Esophagus muscularis mucosa (tissue), 4 donors: Measurements from ENCODE around the gene RNF40. TPM values are rescaled to one million over a fixed set of nuclear protein-coding genes. Genes with fewer than 3 reads are reported as not detected.

Experiments used
- DNase-seq: peaks from one replicate; pipeline ENCODE4 v3.0.0-alpha.2; 2017; ENCODE audit errors: extremely low spot score
- H3K27ac ChIP-seq, 4 donors: fragments of 200-600 bp; sonication (generic); replicated peaks in 1 of 4; 1 replicate in 3 of 4; 2 replicates in 1 of 4; pipeline ENCODE4 v1.5.1; 2016 to 2019; ENCODE audit warnings: mild to moderate bottlenecking in 1 of 4
- H3K27me3 ChIP-seq, 4 donors: fragments of 200-600 bp; sonication (generic); one replicate each; pipeline versions ENCODE4 v1.5.1 to v1.6.0; 2016 to 2019
- H3K36me3 ChIP-seq, 4 donors: fragments of 200-600 bp; sonication (generic); one replicate each; pipeline ENCODE4 v1.5.1; 2016 to 2019
- H3K4me1 ChIP-seq, 4 donors: fragments of 200-600 bp; sonication (generic); one replicate each; pipeline ENCODE4 v1.5.1; 2016 to 2019
- H3K4me3 ChIP-seq, 4 donors: fragments of 200-600 bp; sonication (generic); 1 replicate in 2 of 4; 2 replicates in 2 of 4; pipeline ENCODE4 v1.5.1; 2016 to 2019; ENCODE audit warnings: mild to moderate bottlenecking in 4 of 4, moderate library complexity in 1 of 4
- H3K9me3 ChIP-seq, 4 donors: fragments of 200-600 bp; sonication (generic); 1 replicate in 3 of 4; 2 replicates in 1 of 4; pipeline ENCODE4 v1.5.1; 2016 to 2019
- CTCF ChIP-seq, 3 experiments: fragments of 200-600 bp in 2 of 3; fragments of 450-650 bp in 1 of 3; sonication (generic) in 2 of 3; IDR thresholded peaks; one replicate each; pipeline ENCODE4 v1.5.1; 2017 to 2019; ENCODE audit warnings: antibody characterized with exemption in 3 of 3, mild to moderate bottlenecking in 2 of 3, moderate library complexity in 1 of 3
- EP300 ChIP-seq: sonication (generic); formaldehyde crosslinking; IDR thresholded peaks from one replicate; pipeline ENCODE4 v1.6.1; 2017; ENCODE audit warnings: antibody characterized with exemption
- POLR2A ChIP-seq: fragments of 450-650 bp; IDR thresholded peaks from one replicate; pipeline ENCODE4 v1.6.1; 2017; ENCODE audit warnings: antibody characterized with exemption, moderate library complexity, mild to moderate bottlenecking, low read depth
- POLR2AphosphoS5 ChIP-seq, 2 donors: sonication (generic); formaldehyde crosslinking; IDR thresholded peaks; one replicate each; pipeline ENCODE4 v1.6.1; 2017; ENCODE audit warnings: antibody characterized with exemption in 2 of 2
- WGBS: methylation state at CpG from one replicate; pipeline ENCODE4 v1.1.5; 2018; 5-methylcytosine and 5-hydroxymethylcytosine counted together
- intact Hi-C: fragments of 100-400 bp; cut with DNase I; formaldehyde crosslinking; loops from one replicate; pipeline ENCODE4 v1.15.1; 2023
- total RNA-seq, 4 donors: library from RNA; depleted of rRNA; stranded (reverse); fragments of >200 nt; gene quantifications; one replicate each; pipeline versions ENCODE4 v1.1.0 to v1.2.1, GENCODE V29; 2016

Gene RNF40
- 10 to 100 TPM; 61.9 to 86.9 (median 67.0) TPM for total RNA-seq

DNA sequence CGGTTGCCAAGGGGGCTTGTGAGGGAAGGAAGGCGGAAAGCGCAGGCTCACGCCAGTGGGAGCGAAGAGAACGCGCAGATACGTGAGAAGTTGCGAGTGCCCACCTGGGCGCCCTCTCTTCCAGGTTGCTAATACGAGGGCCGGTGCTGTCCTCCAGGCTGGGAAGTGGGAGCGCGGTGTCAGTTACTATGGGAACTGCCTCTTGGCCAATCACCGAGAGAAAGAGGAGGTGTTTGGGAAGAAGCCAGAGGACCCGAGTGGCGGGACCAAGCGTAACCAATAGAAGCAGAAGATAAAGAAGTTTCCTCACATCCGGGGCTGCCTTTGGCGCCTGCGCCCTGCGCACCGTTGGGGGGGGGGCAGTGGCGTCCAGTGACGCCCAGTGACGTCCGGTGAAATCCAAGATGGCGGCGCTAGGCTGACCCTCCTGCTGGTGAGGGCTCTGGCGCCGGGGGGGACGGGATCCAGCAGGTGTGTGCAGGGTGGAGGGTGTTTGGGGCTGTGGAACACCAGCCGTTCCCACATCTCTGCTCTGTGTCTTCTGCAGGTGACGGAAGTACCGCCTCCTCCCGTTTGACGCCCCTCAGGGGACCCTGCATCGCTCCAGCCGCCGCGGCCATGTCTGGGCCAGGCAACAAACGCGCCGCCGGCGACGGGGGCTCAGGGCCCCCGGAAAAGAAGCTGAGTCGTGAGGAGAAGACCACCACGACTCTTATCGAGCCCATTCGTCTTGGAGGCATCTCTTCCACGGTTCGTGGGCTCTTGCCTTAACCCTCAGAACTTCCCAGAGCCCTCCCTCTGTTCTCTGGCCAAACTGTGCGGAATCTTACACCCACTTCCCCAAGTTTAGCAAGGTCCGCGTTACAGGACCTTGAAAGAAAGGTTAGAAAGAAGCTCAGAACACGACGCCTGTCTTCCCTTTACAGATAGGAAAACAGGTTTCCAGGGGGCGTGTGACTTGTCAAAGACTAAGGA lies at the start of gene RNF40, which contains the start of gene CFAP119:
Gene RNF40, plus strand, starts transcription at position 395 of the 975 bp plus-strand sequence. Its CDS starts 224 bp downstream, at position 619.
Gene CFAP119, minus strand, starts transcription at position 135 of the 975 bp plus-strand sequence. CDS start 314 bp downstream, outside the sequence.
- DNase-seq = peak; percentile 99
- intact Hi-C loops = no loop called here
- WGBS = under 1% methylated on average over 40 of the region's 60 CpGs

DNA sequence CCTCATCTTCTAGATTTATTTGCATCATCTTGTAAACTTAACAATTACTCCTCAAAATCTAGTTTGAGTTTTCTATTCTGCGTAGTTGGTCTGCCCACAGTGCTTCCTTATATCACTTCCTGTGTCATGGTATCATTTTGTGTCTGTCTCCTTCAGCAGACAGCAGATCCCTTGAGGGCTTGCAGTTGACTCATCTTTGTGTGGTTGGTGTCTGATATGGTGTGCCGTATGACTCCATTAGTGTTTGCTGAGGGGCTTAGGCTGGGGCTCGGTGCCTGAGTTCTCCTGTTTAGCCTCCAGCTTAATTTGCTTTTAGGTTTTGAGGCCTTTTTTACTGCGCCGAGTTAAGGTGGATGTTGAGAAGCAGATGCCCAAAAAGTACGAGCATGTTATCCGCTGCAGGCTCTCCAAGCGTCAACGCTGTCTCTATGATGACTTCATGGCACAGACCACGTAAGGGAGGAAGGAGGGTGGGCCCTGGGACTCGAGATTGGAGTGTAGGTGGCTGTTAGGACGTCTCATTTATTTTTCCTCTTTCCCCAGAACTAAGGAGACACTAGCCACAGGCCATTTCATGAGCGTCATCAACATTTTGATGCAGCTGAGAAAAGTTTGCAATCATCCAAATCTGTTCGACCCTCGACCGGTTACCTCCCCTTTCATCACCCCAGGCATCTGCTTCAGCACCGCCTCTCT lies 46.2 kb upstream of the RNF40 start:
- peak overlapping the region in 1 of 4 donors; percentile 13 for H3K27ac ChIP-seq
- intact Hi-C loops = no loop called here
- DNase-seq = no peak
- no peaks in the 10 kb centered on the region for H3K9me3 ChIP-seq
- TF ChIP-seq POLR2AphosphoS5 (IDR thresholded peaks at IDR 0.05) (no peak), POLR2A (no peak), EP300 (no peak), CTCF (IDR thresholded peaks at IDR 0.05) (no peak)
- WGBS = 83% methylated on average over 17 of the region's 17 CpGs
- peaks cover 89 to 100% (median 97%) of the 10 kb centered on the region in 4 donors for H3K36me3 ChIP-seq
- H3K4me1 ChIP-seq = peaks cover 0 to 3% (median 0%) of the 10 kb centered on the region in 4 donors
- no peaks in the 10 kb centered on the region for H3K27me3 ChIP-seq
- H3K4me3 ChIP-seq = no peak overlapping the region

More for the DNA sequence above, at the start of gene RNF40, which contains the start of gene CFAP119:
- Histone ChIP-seq H3K4me3 (peak within 1 kb of the TSS; percentile 78 to 90 (median 84)), H3K27ac (peak within 1 kb of the TSS; percentile 88 to 96 (median 94)), H3K4me1 (peaks cover 31 to 39% (median 33%) of the 10 kb centered on the region in 4 donors), H3K9me3 (no peaks in the 10 kb centered on the region), H3K27me3 (no peaks in the 10 kb centered on the region), H3K36me3 (peaks cover 36 to 60% (median 52%) of the 10 kb centered on the region in 4 donors)
- TF ChIP-seq POLR2AphosphoS5 (IDR thresholded peaks at IDR 0.05) (peak; percentile 95 to 98), CTCF (IDR thresholded peaks at IDR 0.05) (no peak), EP300 (no peak), POLR2A (peak; percentile 90)

DNA sequence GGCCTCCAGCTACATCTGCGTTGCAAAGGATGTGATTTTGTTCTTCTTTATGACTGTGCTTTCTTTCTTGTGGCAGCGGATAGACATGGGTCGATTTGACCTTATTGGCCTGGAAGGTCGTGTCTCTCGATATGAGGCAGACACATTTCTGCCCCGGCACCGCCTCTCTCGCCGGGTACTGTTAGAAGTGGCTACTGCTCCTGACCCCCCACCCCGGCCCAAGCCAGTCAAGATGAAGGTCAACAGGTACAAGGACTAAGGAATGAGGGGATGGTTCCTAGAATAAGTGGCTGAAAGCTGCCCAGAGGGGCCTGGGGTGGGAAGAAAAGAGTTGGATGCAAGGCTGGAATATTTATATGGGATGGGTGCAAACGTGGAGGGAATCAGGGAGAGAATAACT lies 42.0 kb upstream of the RNF40 start:
- H3K4me1 ChIP-seq = peaks cover 0 to 5% (median 2%) of the 10 kb centered on the region in 4 donors
- H3K9me3 ChIP-seq = no peaks in the 10 kb centered on the region
- H3K27ac ChIP-seq = no peak overlapping the region
- TF ChIP-seq POLR2AphosphoS5 (IDR thresholded peaks at IDR 0.05) = no peak
- TF ChIP-seq EP300 = no peak
- TF ChIP-seq CTCF (IDR thresholded peaks at IDR 0.05) = no peak
- TF ChIP-seq POLR2A = no peak
- intact Hi-C loops = no loop called here
- WGBS = 95% methylated on average over 11 of the region's 11 CpGs
- H3K4me3 ChIP-seq = no peak overlapping the region
- H3K36me3 ChIP-seq = peaks cover 86 to 100% (median 98%) of the 10 kb centered on the region in 4 donors
- H3K27me3 ChIP-seq = no peaks in the 10 kb centered on the region
- DNase-seq = no peak

DNA sequence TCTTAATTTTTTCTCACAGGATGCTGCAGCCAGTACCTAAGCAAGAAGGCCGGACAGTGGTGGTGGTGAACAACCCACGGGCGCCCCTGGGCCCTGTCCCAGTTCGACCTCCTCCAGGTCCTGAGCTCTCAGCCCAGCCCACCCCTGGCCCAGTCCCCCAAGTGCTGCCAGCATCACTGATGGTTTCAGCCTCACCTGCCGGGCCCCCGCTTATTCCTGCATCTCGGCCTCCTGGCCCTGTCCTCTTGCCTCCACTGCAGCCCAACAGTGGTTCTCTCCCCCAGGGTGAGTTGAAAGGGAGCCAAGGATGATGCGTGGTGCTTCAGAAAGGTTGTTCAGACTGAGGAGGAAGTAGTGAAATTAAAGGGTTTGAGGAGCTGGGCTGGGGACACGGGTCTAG lies 41.4 kb upstream of the RNF40 start:
- peaks cover 0 to 5% (median 2%) of the 10 kb centered on the region in 4 donors for H3K4me1 ChIP-seq
- H3K9me3 ChIP-seq = no peaks in the 10 kb centered on the region
- H3K27ac ChIP-seq = no peak overlapping the region
- TF ChIP-seq EP300 = no peak
- TF ChIP-seq POLR2A = no peak
- no peak for TF ChIP-seq POLR2AphosphoS5 (IDR thresholded peaks at IDR 0.05)
- no peak for TF ChIP-seq CTCF (IDR thresholded peaks at IDR 0.05)
- no peak overlapping the region for H3K4me3 ChIP-seq
- H3K36me3 ChIP-seq = peaks cover 84 to 100% (median 99%) of the 10 kb centered on the region in 4 donors
- WGBS = 87% methylated on average over 8 of the region's 9 CpGs
- no peak for DNase-seq
- H3K27me3 ChIP-seq = no peaks in the 10 kb centered on the region
- intact Hi-C loops = no loop called here
